GM12872 (cell line): ENCODE measurements around the gene TRIM6.

Experiments
- TF ChIP-seq, protein P1 (sequence below): IDR thresholded peaks from 3 replicates; pipeline ENCODE4 v1.5.1; 2011; ENCODE audit warnings: low read depth, mild to moderate bottlenecking, low read length, moderate library complexity; ENCODE audit not compliant: insufficient read depth

Gene TRIM6

DNA sequence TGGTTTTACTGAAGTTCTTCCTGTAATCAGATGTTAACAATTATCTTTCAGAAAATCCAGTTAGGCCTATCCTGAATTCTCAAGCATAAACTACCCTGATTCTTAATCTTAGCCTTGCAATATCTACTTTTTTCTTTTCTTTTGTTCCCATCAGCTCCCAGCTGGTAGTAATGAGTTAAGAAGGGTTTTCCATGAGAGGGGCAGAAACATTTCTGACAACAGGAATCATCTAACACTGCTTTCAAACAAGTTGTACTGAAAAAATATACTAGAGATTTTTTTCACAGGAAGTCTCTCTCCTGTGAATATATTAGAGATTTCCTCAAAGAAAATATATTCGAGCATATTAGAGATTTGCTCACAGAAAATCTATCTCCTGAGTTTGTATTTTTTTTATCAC is 3.3 kb upstream of the TRIM6 start:
- TF ChIP-seq, protein P1, sequence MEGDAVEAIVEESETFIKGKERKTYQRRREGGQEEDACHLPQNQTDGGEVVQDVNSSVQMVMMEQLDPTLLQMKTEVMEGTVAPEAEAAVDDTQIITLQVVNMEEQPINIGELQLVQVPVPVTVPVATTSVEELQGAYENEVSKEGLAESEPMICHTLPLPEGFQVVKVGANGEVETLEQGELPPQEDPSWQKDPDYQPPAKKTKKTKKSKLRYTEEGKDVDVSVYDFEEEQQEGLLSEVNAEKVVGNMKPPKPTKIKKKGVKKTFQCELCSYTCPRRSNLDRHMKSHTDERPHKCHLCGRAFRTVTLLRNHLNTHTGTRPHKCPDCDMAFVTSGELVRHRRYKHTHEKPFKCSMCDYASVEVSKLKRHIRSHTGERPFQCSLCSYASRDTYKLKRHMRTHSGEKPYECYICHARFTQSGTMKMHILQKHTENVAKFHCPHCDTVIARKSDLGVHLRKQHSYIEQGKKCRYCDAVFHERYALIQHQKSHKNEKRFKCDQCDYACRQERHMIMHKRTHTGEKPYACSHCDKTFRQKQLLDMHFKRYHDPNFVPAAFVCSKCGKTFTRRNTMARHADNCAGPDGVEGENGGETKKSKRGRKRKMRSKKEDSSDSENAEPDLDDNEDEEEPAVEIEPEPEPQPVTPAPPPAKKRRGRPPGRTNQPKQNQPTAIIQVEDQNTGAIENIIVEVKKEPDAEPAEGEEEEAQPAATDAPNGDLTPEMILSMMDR: no peak

DNA sequence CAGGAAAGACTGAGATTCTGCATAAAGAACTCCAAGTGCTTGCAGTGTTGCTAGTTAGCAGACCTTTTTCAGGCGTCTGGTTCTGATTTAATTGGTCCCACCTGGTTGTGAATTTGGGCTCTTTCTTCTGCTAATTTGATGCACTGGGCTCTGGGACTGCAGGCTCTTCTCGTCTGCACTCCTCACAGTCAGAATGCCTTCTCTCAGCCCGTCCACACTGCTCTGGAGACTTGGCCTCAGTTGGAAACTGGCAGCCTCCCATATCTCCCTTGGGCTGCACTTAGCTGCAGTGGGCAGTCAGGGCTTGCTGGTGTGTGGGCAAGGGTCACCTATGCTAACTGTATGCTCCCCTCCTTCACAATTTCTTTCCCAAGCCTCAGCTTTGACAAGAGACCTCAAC is 1.5 kb downstream of the TRIM6 start:
- TF ChIP-seq, protein P1: no peak

DNA sequence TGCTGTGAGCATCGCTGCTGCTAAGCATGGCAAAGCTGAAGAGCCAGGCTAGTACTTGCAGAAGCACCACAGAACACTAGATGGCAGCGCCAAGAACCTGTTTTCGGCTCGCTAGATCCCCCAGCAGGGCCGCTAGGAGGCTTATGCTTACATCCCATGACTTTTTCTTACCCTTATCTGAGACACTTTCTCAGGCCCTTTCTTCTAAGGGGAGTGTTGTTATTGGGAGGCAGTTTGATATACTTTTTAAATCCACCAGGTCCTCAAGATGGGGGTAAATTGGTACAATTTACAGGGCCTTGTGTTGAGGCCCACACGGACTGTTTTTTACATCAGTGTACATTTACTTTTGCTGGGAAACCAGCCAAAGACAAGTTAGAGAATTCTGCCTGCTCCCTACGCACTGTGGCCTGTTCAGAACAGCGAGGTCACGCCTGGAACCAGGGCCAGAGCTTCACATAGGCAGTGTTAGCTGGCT is 4.0 kb downstream of the TRIM6 start:
- TF ChIP-seq, protein P1: peak; percentile 97

DNA sequence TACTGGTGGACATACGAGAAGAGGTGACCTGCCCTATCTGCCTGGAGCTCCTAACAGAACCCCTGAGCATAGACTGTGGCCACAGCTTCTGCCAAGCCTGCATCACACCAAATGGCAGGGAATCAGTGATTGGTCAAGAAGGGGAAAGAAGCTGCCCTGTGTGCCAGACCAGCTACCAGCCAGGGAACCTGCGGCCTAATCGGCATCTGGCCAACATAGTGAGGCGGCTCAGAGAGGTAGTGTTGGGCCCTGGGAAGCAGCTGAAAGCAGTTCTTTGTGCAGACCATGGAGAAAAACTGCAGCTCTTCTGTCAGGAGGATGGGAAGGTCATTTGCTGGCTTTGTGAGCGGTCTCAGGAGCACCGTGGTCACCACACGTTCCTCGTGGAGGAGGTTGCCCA is 6.9 kb downstream of the TRIM6 start:
- TF ChIP-seq, protein P1: no peak

DNA sequence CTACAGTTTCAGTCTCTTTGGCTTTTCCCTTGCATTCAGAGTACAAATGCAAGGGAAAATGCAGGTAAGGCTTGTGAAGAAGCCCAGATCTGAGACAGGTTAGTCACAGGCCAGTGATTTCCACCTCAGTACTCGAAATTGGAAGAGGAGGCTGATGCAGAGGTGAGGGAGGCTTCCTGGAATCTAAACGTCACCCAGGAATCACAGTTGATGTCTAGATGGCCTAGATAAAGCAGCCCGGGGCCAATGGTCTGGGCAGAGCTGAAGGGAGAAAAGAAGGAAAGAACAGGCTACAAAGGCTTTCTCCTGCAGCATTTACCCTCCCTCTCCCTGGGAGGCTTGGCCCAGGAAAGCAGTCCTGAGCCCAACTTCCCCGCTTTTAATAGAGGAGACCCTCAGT is 8.5 kb downstream of the TRIM6 start:
- TF ChIP-seq, protein P1: no peak

DNA sequence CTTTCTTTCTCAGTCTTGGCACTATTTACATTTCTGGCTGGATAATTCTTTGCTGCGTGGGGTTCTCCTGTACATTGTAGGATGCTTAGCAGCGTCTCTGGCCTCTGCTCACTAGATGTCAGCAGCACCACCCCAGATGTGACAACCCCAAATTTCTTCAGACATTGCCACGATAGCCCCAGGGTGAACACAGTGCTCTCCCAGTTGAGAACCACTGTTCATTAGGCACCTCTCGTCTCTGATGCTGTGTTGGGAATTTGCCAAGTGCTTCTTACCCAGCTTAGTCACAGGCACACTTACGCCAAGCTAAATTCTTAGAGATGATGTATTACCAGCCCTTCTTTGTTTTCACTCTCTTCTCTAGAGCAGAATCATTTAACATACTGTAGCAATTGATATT is 9.4 kb downstream of the TRIM6 start:
- TF ChIP-seq, protein P1: no peak

DNA sequence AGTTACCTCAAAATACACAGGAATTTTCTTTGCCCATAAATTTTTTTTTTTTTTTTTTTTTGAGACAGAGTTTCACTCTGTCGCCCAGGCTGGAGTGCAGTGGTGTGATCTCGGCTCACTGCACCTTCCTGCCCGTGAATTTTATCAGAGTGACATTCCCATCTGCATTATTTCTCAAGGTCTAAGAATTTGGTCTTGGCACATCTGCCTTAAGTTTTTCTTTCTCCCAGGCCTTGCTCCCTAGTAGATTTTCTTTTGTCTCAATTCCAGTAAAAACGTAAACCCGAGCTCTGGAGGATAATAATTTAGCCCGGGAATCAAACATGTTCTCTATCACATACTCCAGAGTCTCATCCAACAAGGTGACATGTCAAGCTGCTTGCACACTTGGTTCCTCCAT is 12.4 kb downstream of the TRIM6 start:
- TF ChIP-seq, protein P1: no peak

DNA sequence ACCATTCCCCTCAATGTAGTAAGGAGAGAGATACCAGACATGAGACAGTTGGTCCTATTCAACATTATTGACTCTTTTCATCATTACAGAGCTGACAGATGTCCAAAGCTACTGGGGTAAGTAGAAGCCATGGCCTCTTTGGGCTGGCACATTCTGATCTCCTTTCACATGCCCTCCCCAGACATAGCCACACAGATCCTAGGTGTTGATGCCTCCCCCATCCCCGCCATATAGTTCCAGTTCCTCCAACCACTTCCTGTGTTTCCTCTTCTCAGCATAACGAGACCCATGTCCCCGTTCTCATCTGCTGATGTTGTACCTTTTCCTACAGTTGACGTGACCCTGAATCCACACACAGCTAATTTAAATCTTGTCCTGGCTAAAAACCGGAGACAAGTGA is 14.0 kb downstream of the TRIM6 start:
- TF ChIP-seq, protein P1: no peak
